Activated CD4-positive, alpha-beta T cell treated with anti-CD3 and anti-CD28 coated beads for 24 hours (primary cell): ENCODE data around the gene ATG5.

ENCODE experiments used
- DNase-seq, 2 donors: peaks; one replicate each; pipeline ENCODE4 v3.0.0-alpha.2; 2020; ENCODE audit warnings: low read depth in 2 of 2

Gene ATG5

GRCh38 chr6:106325336-106326178 lies at the start of gene ATG5:
ATG5 (minus strand) TSS chr6:106325760; CDS start chr6:106316208, 9,552 bp downstream.
- peak; percentile 99 to 100 for DNase-seq

DNA sequence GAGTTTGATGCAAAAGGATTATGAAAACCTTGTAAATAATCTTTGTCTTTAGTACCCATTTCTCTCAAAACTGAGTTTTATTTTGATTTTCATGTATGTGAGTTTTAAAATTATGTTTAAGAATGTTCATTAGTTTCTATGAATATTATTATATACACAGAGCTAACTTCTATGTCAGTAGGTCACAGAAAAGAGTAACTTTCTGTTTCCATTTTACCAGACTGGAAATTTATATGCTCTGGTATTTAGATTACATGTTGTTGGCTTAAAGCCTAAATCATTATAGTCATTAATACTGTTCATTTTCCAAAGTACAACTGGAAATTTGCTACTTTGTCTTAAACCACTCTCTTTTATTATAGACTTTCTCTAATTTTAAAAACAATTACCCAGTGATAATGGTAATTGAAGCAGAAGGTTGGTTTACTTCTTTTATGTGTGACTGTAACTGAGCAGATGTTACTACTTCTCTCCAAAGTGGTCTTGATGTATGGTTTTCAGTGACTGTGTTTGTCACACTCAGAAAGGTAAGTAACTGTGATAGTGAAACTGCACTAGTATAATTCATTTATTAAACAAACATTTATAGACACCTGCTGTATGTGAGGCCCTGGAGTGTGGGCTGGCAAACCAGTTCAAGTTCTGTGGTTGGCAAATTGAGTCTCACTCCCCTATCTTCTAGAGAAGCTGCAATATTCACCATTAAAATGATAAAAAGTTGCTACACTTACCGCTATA lies 48.1 kb upstream of the ATG5 start:
- no peak for DNase-seq

DNA sequence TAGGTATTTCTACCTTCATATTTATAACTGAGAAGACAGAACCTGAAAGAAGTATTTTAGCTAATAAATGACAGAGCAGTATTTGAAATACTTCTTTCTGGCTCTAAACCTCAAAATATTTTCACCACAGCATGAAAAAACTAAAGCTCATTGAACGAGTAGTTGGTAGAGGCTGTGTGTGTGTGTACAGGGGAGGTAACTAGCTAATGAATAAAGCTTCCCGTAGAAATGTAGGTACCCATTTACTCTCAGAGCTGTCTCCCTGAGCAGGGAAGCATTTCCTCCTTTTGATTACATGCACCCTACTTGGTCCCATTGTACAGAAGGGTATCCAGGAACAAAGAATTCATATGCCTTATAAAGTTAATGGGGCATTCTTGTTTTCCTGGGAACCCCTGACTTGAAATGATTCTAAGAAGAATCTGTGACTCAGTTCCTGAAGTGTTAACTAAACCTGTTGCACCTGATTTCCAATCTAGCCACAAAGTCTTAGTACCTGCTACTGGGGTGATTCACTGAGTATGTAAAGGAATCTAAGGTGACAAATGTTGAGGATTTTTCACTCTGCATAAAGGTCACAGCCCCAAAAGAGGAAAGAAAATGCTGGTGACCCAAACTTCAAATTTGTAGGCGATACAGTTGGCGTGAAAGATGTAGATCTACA lies 47.4 kb upstream of the ATG5 start:
- DNase-seq, result no peak

GRCh38 chr6:106370639-106371038 lies 45.1 kb upstream of the ATG5 start:
- DNase-seq, result no peak

DNA sequence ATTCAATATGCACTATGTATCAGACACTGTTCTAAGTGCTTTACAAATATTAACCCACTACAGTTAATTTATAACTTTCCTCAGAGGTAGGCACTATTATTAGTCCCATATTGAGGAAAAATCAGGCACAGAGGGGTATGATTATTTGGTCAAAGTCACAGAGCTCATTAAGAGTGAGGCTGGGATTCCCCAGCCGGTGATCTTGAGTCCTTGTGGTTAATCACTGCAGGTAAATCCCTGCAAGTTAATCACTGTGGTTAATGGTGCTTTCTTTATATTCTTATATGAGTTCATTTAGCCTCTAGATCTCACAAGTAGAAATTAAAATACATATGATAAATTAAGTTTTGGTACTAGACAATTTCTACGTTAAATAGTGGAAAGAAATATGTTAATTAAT lies 44.2 kb upstream of the ATG5 start:
- no peak for DNase-seq

DNA sequence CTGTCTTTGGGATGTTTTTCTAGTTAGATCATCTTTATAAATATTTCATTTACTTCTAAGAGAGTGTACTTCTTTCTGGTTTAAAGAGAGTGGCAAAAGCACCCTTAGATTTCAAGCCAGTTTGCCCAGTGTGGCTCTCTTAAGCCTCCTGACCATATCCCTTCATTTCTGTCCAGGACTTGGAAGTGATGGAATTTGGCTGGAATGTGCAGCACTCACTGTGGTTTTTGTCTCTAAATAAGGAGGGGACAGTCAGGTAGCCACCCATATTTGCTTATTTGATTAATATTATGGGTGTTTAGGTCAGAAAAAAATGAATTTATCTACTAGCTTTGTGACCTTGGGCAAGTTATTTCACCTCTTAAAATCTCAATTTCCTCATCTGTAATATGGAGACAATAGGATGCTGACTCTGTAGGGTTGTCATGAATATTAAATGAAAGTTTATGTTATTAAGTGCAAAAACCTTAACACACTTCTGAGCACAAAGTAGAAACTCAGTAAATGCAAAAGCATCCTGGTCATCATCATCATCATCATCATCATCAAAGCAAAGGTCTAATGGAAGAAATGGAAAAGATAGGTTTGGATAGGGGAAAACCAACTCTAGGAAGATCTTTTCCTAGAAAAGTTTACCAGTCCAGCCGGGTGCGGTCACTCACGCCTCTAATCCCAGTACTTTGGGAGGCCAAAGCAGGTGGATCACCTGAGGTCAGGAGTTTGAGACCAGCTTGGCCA lies 38.0 kb upstream of the ATG5 start:
- no peak for DNase-seq

GRCh38 chr6:106360989-106361430 lies 35.5 kb upstream of the ATG5 start:
- DNase-seq, result no peak

- peak; percentile 36 to 68 for DNase-seq
Observed at GRCh38 chr6:106360410-106360988, 34.9 kb upstream of the ATG5 start, which contains the start of gene CRYBG1. CRYBG1 (plus strand) TSS chr6:106360717; CDS start chr6:106360909, 192 bp downstream.

DNA sequence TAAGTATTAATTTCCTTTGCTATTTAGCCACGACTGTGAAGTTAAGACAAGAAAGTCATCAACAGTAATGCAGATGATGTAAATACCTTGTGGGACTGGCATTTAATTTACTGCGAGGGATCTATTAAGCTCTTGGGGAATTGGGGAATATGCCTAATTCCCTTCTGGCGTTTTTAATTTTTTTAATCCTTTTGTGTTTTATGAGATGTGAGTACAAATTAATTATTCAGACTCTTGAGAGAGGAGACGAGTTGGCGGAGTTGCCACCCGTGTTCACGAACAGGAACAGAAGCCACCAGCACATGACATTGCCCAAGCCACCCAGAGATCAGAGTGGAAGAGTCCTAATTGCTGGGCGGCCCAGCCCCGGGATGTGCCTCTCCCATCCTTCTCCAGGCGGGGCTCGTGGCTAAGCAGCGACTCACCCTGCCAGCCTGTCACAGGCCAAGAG lies 34.4 kb upstream of the ATG5 start:
- no peak for DNase-seq

DNA sequence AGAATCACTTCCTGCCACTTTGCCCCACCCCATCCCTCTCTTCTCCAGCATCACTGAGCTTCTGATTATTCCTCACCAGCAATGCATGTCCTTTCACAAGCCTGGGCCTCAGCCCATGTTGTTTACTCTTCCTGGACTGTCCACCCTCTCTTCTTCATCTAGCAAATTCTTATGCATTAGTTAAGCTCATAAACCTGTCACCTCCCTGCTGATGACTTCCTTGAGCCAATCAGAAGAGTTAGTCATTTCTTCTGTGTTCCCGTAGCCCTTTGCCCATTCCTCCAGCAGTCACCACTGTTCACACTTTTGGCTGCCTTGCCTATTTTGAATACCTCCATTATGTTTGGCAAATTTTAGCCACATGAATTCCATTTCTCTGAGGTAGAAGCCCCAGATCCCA lies 30.8 kb upstream of the ATG5 start:
- no peak for DNase-seq

DNA sequence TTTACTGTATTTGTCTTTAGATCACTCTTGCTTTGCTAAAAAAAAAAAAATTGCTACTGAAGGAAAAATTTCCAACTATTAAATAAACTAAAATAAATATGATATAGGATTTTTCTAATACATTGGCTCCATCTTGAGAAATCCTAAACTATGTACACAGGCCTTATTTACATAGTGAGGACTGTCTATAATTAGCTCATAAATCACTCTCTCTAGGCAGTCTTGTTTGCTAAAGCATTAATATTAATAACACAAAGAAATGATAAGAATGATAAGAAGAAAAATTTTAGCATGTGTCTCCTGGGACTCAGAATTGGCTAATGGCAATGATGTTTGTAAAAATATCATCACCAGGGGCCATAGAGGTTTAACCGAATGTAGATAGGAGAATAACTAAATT lies 21.7 kb upstream of the ATG5 start:
- no peak for DNase-seq

GRCh38 chr6:106339334-106340029 lies 13.9 kb upstream of the ATG5 start:
- no peak for DNase-seq

DNA sequence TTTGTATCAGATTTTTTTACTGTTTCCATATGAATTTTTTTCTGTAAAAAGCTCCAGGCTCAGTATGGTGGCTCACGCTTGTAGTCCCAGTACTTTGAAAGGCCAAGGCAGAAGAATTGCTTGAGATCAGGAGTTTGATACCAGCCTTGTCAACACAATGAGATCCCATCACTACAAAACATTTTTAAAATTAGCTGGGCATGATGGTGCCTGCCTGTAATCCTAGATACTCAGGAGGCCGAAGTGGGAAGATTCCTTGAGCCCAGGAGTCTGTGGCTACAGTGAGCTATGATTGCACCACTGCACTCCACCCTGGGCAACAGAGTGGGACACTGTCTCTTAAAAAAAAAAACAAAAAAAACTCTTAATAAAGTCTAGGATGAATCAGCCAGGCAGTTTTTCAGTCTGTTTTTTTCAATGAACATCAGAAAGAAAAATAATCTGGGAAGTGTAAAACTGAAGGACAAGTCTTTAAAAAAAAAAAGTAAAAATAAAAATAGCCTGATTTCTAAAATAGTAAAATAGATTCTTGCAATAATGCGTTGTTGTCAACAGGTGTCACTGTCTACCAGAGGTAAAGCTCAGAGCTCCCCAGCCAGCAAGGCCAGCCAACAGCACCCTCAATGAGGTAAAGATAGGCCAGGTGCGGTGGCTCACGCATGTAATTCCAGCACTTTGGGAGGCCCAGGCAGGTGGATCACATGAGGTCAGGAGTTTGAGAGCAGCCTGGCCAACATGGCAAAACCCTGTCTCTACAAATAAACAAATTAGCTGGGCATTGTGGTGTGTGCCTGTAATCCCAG lies 9.3 kb upstream of the ATG5 start:
- peak; percentile 24 to 28 for DNase-seq

GRCh38 chr6:106324726-106325335 lies 729 bp downstream of the ATG5 start:
- DNase-seq, result no peak

- DNase-seq, result no peak
Observed at GRCh38 chr6:106321940-106322339, 3.6 kb downstream of the ATG5 start.

- DNase-seq, result no peak
Observed at GRCh38 chr6:106318851-106319250, 6.7 kb downstream of the ATG5 start.

GRCh38 chr6:106318061-106318460 lies 7.5 kb downstream of the ATG5 start:
- DNase-seq, result no peak

DNA sequence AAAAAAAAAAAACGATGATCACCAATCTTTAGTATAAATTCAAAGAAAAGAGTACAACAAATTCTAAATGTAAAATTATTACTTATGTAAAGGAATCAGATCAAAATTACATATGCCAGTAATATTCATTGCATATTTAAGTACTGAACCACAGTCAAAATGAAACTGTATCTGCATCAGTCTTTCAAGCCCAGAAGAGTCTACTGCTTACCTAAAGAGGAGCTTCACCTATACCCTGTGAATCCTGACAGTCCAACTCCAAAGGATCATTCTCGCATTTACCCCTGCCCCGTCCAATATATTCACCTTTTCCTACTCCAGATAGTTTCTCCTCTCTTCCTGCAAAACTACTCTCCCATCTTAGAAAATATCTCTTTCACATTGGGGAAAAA lies 9.2 kb downstream of the ATG5 start:
- no peak for DNase-seq

GRCh38 chr6:106315765-106316374 lies 9.7 kb downstream of the ATG5 start:
- no peak for DNase-seq
